ENCODE results near the gene DFFB. TPM values are rescaled to one million over a fixed set of nuclear protein-coding genes. Genes with fewer than 3 reads are reported as not detected.

DFFB gene
- total RNA-seq, 1 donor from 2014 or later, result 15.0 TPM

DNA sequence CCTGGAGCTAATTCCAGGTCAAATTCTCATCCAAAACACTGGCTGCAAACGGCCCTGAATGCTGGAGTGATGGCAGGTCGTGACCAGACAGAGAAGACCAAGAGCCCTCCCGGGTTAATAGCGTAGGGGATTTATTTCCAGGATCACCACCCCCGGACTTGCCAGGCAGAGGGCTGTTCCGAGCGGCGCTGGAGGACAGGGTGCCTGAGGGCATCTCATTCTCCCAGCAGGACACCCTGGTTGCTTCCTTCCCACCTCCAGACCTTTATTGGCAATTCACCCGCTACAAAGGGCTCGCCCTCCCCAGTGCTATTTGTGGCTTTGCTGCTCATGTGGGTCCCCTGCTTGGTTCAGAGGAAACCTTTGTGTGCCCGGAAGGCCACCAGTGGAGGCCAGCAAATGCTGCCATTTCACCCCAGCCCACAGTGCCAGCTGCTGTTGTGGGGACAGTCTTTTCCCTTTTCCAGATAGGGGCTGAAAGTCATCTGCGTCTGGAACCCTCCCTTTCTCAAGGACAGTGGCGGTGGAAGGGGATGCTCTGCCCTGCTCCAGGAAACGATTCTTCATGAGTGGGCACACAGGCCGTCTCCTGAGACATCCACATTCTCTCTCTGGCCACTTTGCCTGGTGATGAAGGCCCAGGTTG lies 61.8 kb downstream of the DFFB start:
- Mint-ChIP-seq H3K27ac (no peak overlapping the region), H3K27me3 (no peaks in the 10 kb centered on the region), H3K9me3 (no peaks in the 10 kb centered on the region), H3K36me3 (ENCODE audit: low read depth) (no peaks in the 10 kb centered on the region), H3K4me1 (no peaks in the 10 kb centered on the region), H3K4me3 (no peak overlapping the region)
- DNase-seq, result no peak
- intact Hi-C loops (cut with micrococcal nuclease), result loop anchor here (10.0 kb wide), 1 partner anchor 1826 kb away; no protein-coding TSS in a partner anchor

GRCh38 chr1:3919706-3920105 lies 62.4 kb downstream of the DFFB start:
- H3K4me3 Mint-ChIP-seq, result no peak overlapping the region
- no peaks in the 10 kb centered on the region for H3K36me3 Mint-ChIP-seq (ENCODE audit: low read depth)
- H3K27me3 Mint-ChIP-seq, result no peaks in the 10 kb centered on the region
- no peak overlapping the region for H3K27ac Mint-ChIP-seq
- H3K9me3 Mint-ChIP-seq, result no peaks in the 10 kb centered on the region
- intact Hi-C loops (cut with micrococcal nuclease), result loop anchor here (10.0 kb wide), 1 partner anchor 1825 kb away; no protein-coding TSS in a partner anchor
- DNase-seq, result no peak
- H3K4me1 Mint-ChIP-seq, result no peaks in the 10 kb centered on the region

DNA sequence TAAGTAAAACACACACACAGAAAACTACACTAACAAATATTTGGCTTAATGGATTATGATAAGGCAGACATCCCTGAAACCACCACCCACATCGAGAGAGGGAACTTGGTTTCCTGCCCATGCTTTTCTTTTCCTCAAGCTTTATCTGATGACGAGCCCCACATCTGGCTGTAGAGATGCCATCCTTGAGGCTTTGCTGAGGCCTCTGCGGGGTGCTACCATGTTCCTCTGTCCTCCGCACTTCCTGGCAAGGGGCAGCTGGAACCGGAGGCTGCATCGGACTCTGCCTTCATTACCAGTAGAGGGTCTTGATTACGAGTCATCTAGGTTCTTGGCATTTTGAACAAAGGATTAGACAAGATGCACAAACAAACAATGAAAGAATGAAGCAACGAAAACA lies 64.5 kb downstream of the DFFB start:
- intact Hi-C loops (cut with micrococcal nuclease), result no loop called here
- Mint-ChIP-seq H3K9me3 (no peaks in the 10 kb centered on the region), H3K36me3 (ENCODE audit: low read depth) (no peaks in the 10 kb centered on the region), H3K27me3 (no peaks in the 10 kb centered on the region), H3K4me1 (no peaks in the 10 kb centered on the region), H3K4me3 (no peak overlapping the region), H3K27ac (no peak overlapping the region)
- no peak for DNase-seq

DNA sequence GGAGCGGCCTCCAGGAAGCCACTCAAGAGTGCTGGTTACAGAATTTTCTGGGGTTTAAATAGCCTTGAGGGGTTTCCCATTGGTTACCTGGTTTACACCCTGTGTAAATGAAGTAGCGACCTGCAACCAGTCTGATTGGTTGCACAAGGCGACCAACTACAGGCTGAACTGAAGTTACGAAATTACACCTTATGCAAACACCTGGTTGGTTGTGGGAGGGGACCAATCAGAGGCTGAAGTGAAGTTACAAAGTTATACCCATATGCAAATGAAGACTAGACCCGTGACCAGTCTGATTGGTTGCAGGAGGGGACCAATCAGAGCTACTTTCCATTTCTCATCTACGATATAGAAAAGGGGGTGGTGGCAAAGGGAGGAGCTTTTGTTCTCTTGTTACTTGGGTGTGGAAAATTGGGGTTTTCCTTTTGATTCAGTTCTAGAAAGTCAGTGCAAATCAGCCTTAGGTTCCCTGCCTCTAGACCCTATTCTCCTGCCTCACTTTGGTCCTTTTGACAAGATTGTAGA lies 65.0 kb downstream of the DFFB start:
- H3K9me3 Mint-ChIP-seq, result no peaks in the 10 kb centered on the region
- intact Hi-C loops (cut with micrococcal nuclease), result no loop called here
- no peak overlapping the region for H3K27ac Mint-ChIP-seq
- no peaks in the 10 kb centered on the region for H3K27me3 Mint-ChIP-seq
- no peaks in the 10 kb centered on the region for H3K4me1 Mint-ChIP-seq
- H3K36me3 Mint-ChIP-seq (ENCODE audit: low read depth), result no peaks in the 10 kb centered on the region
- no peak overlapping the region for H3K4me3 Mint-ChIP-seq
- no peak for DNase-seq

- no peak overlapping the region for H3K4me3 Mint-ChIP-seq
- intact Hi-C loops (cut with micrococcal nuclease), result no loop called here
- no peak for DNase-seq
- H3K27ac Mint-ChIP-seq, result no peak overlapping the region
- H3K9me3 Mint-ChIP-seq, result no peaks in the 10 kb centered on the region
- no peaks in the 10 kb centered on the region for H3K4me1 Mint-ChIP-seq
- H3K27me3 Mint-ChIP-seq, result no peaks in the 10 kb centered on the region
- H3K36me3 Mint-ChIP-seq (ENCODE audit: low read depth), result no peaks in the 10 kb centered on the region
Observed at GRCh38 chr1:3922851-3923250, 65.6 kb downstream of the DFFB start.

- Mint-ChIP-seq H3K27ac (no peak overlapping the region), H3K36me3 (ENCODE audit: low read depth) (no peaks in the 10 kb centered on the region), H3K27me3 (no peaks in the 10 kb centered on the region), H3K9me3 (no peaks in the 10 kb centered on the region), H3K4me1 (no peaks in the 10 kb centered on the region), H3K4me3 (no peak overlapping the region)
- no peak for DNase-seq
- intact Hi-C loops (cut with micrococcal nuclease), result no loop called here
Observed at GRCh38 chr1:3923378-3924185, 66.3 kb downstream of the DFFB start.

DNA sequence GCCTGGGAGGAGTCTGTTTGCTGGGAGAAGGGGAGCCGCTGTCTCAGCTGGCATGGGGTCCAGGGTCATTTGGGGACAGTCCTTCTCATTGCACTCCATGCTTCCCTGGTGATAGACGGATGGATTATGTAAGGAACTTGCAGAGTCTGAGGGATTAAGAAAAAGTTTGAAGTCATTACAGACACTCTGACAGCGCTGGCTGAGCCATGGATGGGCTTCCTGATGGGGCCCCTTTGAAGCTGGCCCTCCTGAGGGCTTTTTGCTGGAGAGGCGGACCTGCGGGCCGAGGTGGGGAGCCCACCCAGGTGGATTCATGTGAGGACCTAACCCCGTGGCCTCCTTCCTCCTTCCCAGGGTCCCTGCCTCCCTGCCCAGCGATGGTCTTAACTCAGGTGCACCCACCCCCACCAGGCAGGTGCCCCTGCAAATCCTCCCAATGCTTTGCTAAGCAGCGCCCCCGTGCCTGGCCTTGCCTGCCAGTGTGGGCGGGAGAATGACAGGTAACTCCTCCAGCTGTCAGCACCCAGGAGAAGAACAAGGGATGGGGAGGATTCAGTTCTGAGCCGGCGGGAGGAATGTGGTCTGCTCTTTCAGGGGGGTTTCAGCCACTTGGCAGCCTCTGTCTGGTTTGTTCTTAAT lies 67.0 kb downstream of the DFFB start:
- Mint-ChIP-seq H3K27me3 (no peaks in the 10 kb centered on the region), H3K27ac (no peak overlapping the region), H3K9me3 (no peaks in the 10 kb centered on the region), H3K4me1 (no peaks in the 10 kb centered on the region), H3K4me3 (no peak overlapping the region), H3K36me3 (ENCODE audit: low read depth) (no peaks in the 10 kb centered on the region)
- intact Hi-C loops (cut with micrococcal nuclease), result no loop called here
- DNase-seq, result no peak

DNA sequence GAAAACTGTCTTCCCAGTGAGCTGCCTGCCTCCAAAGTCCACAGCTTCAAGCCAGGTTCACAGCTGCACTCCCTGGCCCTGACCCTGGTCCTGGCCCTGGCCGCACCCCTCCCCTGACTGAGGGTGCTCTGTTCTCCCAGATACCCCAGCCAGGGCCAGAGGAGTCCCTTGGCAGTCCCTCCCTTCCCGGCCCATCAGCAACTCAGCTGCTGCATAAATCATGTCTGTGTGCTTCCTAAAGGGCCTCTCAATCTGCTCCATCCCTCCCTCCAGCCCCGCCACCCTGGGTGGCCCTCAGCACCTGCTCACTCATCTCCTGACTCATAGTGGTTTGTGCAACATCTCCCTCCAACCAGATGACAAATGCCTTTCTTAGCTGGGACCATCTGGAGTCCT lies 67.5 kb downstream of the DFFB start:
- intact Hi-C loops (cut with micrococcal nuclease), result no loop called here

DNA sequence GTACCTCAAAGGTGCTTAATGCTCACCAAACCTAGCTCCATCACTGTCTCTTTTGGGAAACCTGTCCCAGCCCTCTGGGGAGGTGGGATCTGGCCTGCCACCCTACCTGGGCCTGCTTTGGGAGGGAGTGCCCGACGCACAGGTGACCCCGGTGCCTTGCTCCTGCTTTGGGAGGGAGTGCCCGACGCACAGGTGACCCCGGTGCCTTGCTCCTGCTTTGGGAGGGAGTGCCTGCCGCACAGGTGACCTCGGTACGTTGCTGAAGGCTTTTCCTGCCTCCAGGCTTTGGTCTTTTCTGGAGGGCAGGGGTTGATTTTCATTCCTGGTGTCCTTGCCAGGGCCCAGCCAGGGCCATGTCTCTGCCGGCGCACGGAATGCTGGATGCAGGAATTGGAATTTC lies 68.0 kb downstream of the DFFB start:
- Mint-ChIP-seq H3K27me3 (no peaks in the 10 kb centered on the region), H3K36me3 (ENCODE audit: low read depth) (no peaks in the 10 kb centered on the region), H3K27ac (no peak overlapping the region), H3K4me3 (no peak overlapping the region), H3K9me3 (peaks cover 4% of the 10 kb centered on the region), H3K4me1 (no peaks in the 10 kb centered on the region)
- intact Hi-C loops (cut with micrococcal nuclease), result no loop called here
- DNase-seq, result no peak

More for the DNA sequence above, 67.5 kb downstream of the DFFB start:
- no peak overlapping the region for H3K27ac Mint-ChIP-seq
- no peaks in the 10 kb centered on the region for H3K36me3 Mint-ChIP-seq (ENCODE audit: low read depth)
- H3K27me3 Mint-ChIP-seq, result no peaks in the 10 kb centered on the region
- H3K4me1 Mint-ChIP-seq, result no peaks in the 10 kb centered on the region
- no peak for DNase-seq
- no peak overlapping the region for H3K4me3 Mint-ChIP-seq
- H3K9me3 Mint-ChIP-seq, result no peaks in the 10 kb centered on the region

- Mint-ChIP-seq H3K27ac (no peak overlapping the region), H3K9me3 (peaks cover 7% of the 10 kb centered on the region), H3K4me1 (no peaks in the 10 kb centered on the region), H3K4me3 (no peak overlapping the region), H3K27me3 (no peaks in the 10 kb centered on the region), H3K36me3 (ENCODE audit: low read depth) (no peaks in the 10 kb centered on the region)
- intact Hi-C loops (cut with micrococcal nuclease), result no loop called here
- DNase-seq, result no peak
Observed at GRCh38 chr1:3925762-3926161, 68.5 kb downstream of the DFFB start.

DNA sequence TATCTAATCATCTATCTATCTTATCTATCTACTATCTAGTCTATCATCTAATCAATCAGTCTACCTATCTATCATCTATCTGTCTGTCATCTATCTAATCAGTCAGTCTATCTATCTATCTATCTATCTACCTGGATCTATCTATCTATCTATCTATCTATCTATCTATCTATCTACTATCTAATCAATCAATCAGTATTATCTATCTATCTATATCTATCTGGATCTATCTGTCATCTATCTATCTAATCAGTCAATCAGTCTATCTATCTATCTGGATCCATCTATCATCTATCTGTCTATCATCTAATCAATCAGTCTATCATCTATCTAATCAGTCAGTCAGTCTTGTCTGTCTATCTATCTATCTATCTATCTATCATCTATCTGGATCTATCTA lies 69.7 kb downstream of the DFFB start:
- no peak overlapping the region for H3K27ac Mint-ChIP-seq
- H3K9me3 Mint-ChIP-seq, result peaks cover 7% of the 10 kb centered on the region
- H3K4me3 Mint-ChIP-seq, result no peak overlapping the region
- no peak for DNase-seq
- H3K36me3 Mint-ChIP-seq (ENCODE audit: low read depth), result no peaks in the 10 kb centered on the region
- intact Hi-C loops (cut with micrococcal nuclease), result no loop called here
- H3K4me1 Mint-ChIP-seq, result no peaks in the 10 kb centered on the region
- H3K27me3 Mint-ChIP-seq, result no peaks in the 10 kb centered on the region

DNA sequence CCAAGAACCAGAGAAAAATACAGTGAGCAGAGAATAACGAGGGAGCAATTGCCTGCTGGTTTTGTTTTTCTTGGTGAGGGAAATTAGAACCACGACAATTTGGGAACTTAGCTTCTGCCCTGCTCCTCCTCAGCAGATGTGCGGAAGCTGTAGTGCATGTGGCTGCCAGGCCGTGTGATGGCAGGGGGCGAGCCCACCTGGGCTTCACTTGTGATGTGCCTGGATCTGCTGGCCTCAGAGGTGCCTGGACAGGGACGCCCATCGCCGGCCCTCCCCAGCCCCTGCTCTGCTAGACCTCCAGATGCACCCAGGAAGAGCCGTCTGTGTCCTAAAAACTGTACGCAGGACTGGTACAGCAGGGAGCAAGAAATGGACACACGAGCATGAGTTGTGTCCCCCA lies 71.3 kb downstream of the DFFB start:
- Mint-ChIP-seq H3K27ac (no peak overlapping the region), H3K36me3 (ENCODE audit: low read depth) (no peaks in the 10 kb centered on the region), H3K27me3 (no peaks in the 10 kb centered on the region), H3K4me3 (no peak overlapping the region), H3K4me1 (no peaks in the 10 kb centered on the region), H3K9me3 (peaks cover 7% of the 10 kb centered on the region)
- DNase-seq, result no peak
- intact Hi-C loops (cut with micrococcal nuclease), result no loop called here

- Mint-ChIP-seq H3K9me3 (peaks cover 7% of the 10 kb centered on the region), H3K36me3 (ENCODE audit: low read depth) (no peaks in the 10 kb centered on the region)
Observed at GRCh38 chr1:3929126-3929525, 71.8 kb downstream of the DFFB start.

More at GRCh38 chr1:3929126-3929525, 71.8 kb downstream of the DFFB start:
- no peaks in the 10 kb centered on the region for H3K4me1 Mint-ChIP-seq
- H3K27ac Mint-ChIP-seq, result no peak overlapping the region
- H3K27me3 Mint-ChIP-seq, result no peaks in the 10 kb centered on the region
- H3K4me3 Mint-ChIP-seq, result no peak overlapping the region
- DNase-seq, result no peak
- intact Hi-C loops (cut with micrococcal nuclease), result no loop called here
